ENCODE data around the gene WAC.

The WAC gene

DNA sequence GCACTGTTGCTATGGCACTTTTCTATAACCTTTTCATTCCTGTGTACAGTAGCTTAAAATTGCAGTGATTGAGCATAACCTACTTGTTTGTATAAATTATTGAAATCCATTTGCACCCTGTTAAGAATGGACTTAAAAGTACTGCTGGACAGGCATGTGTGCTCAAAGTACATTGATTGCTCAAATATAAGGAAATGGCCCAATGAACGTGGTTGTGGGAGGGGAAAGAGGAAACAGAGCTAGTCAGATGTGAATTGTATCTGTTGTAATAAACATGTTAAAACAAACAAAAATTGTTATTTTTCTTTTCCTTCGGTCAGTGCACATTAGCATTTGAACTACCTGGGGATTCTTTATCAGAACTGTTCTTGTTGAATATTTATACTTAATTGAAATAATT, 87.3 kb downstream of the WAC start:
- H3K4me3 Mint-ChIP-seq = no peak overlapping the region
- no peaks in the 10 kb centered on the region for H3K27me3 Mint-ChIP-seq
- no peaks in the 10 kb centered on the region for H3K9me3 Mint-ChIP-seq
- intact Hi-C loops (cut with micrococcal nuclease) = loop anchor here (10.0 kb wide), 1 partner anchor 685 kb away; no protein-coding TSS in a partner anchor
- H3K36me3 Mint-ChIP-seq (ENCODE audit: low read depth) = peaks cover 68% of the 10 kb centered on the region
- peaks cover 12% of the 10 kb centered on the region for H3K4me1 Mint-ChIP-seq (ENCODE audit: low read depth)
- H3K27ac Mint-ChIP-seq = no peak overlapping the region

DNA sequence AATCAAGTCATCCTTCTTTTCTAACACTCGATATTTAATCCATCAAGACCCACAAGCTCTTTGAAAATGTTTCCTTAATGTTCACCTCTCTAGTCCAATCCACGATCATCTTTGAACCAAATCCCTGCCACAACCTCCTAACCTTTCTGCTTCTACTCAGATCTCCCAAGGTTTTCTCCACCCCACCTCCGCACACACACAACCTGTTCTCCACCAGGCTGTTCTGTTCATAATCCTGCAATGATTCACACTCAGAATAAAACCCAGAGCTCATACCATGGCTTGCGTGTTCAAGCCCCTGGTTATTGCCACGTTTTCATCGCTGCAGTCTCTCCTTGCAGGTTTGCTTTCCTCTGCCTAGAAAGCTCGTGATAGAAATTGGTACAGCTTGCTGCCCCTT, 90.6 kb downstream of the WAC start:
- peaks cover 42% of the 10 kb centered on the region for H3K36me3 Mint-ChIP-seq (ENCODE audit: low read depth)
- peaks cover 6% of the 10 kb centered on the region for H3K27me3 Mint-ChIP-seq
- H3K4me1 Mint-ChIP-seq (ENCODE audit: low read depth) = peaks cover 17% of the 10 kb centered on the region
- H3K4me3 Mint-ChIP-seq = no peak overlapping the region
- intact Hi-C loops (cut with micrococcal nuclease) = loop anchor here (10.0 kb wide), 1 partner anchor 681 kb away; no protein-coding TSS in a partner anchor
- no peaks in the 10 kb centered on the region for H3K9me3 Mint-ChIP-seq
- H3K27ac Mint-ChIP-seq = no peak overlapping the region

GRCh38 chr10:28624351-28624750, 91.4 kb downstream of the WAC start:
- Mint-ChIP-seq H3K27me3 (peaks cover 11% of the 10 kb centered on the region), H3K36me3 (ENCODE audit: low read depth) (peaks cover 36% of the 10 kb centered on the region), H3K4me1 (ENCODE audit: low read depth) (peaks cover 16% of the 10 kb centered on the region), H3K27ac (no peak overlapping the region), H3K9me3 (no peaks in the 10 kb centered on the region), H3K4me3 (no peak overlapping the region)
- intact Hi-C loops (cut with micrococcal nuclease) = loop anchor here (10.0 kb wide), 1 partner anchor 680 kb away; no protein-coding TSS in a partner anchor

DNA sequence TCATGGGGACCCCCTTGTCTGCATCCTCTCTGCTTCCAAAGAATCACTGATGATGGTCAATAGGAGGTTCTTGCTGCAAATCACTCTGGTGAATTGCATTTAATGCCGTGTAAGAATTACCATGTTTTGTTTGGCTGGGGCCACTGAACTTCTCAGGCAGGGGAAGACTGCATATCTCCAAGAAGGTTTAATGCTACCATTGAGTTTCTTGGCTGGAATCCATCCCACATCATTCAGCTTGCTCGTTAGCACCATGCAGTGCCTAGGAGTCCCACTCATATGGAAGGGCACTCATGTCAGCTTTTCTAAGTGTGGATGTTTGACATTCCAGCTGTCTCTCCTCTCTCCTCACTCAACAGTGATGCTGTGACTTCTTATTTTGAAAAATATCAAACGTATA, 94.2 kb downstream of the WAC start:
- Mint-ChIP-seq H3K27me3 (peaks cover 22% of the 10 kb centered on the region), H3K4me3 (no peak overlapping the region), H3K9me3 (no peaks in the 10 kb centered on the region), H3K27ac (no peak overlapping the region), H3K4me1 (ENCODE audit: low read depth) (peaks cover 6% of the 10 kb centered on the region), H3K36me3 (ENCODE audit: low read depth) (peaks cover 12% of the 10 kb centered on the region)
- intact Hi-C loops (cut with micrococcal nuclease) = loop anchor here (10.0 kb wide), 1 partner anchor 678 kb away; no protein-coding TSS in a partner anchor

DNA sequence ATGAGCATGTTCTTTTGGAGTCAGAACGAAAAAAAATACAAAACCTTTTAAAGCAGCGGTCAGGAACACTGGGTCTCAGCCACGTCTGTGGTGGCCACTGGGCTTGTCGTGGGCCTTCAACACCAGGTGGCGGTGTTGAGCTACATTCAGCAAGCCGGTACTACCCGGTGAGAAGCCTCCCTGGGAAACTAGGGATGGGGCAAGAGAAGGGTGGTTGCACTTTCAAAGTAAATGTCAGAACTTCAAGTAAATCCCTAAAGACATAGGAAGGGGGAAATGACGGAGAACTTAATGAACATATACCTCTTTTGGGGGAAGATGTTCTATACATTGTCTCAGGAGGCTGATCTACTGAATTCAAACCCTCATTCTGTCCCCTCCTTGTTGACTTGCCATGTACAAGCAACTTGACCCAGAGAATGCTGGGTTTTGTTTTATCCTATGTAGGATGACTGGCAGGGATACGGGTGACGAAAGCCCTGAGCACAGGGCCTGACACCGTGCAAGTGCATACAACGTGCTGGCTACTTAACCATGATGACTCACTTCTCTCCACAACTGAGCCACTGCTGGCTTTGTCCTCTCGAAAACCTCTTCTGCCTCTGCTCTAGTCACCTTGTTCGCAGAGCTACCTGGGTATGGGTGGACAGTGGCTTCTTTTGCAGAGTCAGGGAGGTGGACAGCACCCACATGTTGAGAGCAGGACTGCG, 95.4 kb downstream of the WAC start:
- intact Hi-C loops (cut with micrococcal nuclease) = loop anchor here (10.0 kb wide), 1 partner anchor 676 kb away; no protein-coding TSS in a partner anchor
- Mint-ChIP-seq H3K27me3 (peaks cover 22% of the 10 kb centered on the region), H3K27ac (no peak overlapping the region), H3K4me1 (ENCODE audit: low read depth) (peaks cover 6% of the 10 kb centered on the region), H3K9me3 (no peaks in the 10 kb centered on the region), H3K36me3 (ENCODE audit: low read depth) (peaks cover 4% of the 10 kb centered on the region), H3K4me3 (no peak overlapping the region)

- H3K27me3 Mint-ChIP-seq = peaks cover 24% of the 10 kb centered on the region
- intact Hi-C loops (cut with micrococcal nuclease) = no loop called here
Observed at GRCh38 chr10:28631896-28632583, 99.1 kb downstream of the WAC start.

DNA sequence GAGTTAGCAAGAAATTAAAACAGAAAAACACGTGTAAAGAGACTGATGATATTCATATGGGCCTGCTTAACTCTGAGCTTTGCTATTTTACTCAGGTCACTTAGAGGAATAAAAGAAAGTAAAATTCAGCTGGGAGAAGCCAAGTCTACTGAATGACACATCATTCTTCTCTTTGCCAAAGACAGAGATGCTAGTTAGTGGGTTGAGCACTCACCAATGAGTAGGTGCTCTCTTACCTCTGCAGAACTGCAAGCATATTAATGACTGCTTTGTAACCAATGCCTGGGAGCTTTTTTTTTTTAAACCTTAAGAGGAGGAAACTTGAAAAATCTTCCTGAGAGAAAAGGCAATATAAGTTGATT, 99.6 kb downstream of the WAC start:
- Mint-ChIP-seq H3K4me3 (no peak overlapping the region), H3K27me3 (peaks cover 21% of the 10 kb centered on the region)

More at GRCh38 chr10:28631896-28632583, 99.1 kb downstream of the WAC start:
- Mint-ChIP-seq H3K9me3 (no peaks in the 10 kb centered on the region), H3K27ac (no peak overlapping the region), H3K4me3 (no peak overlapping the region), H3K4me1 (ENCODE audit: low read depth) (peaks cover 6% of the 10 kb centered on the region), H3K36me3 (ENCODE audit: low read depth) (no peaks in the 10 kb centered on the region)

GRCh38 chr10:28633750-28634149, 100.8 kb downstream of the WAC start:
- Mint-ChIP-seq H3K27ac (no peak overlapping the region), H3K9me3 (no peaks in the 10 kb centered on the region), H3K4me1 (ENCODE audit: low read depth) (no peaks in the 10 kb centered on the region), H3K4me3 (no peak overlapping the region), H3K36me3 (ENCODE audit: low read depth) (no peaks in the 10 kb centered on the region), H3K27me3 (peaks cover 18% of the 10 kb centered on the region)
- intact Hi-C loops (cut with micrococcal nuclease) = no loop called here

More for the DNA sequence above, 99.6 kb downstream of the WAC start:
- Mint-ChIP-seq H3K27ac (no peak overlapping the region), H3K4me1 (ENCODE audit: low read depth) (peaks cover 6% of the 10 kb centered on the region), H3K9me3 (no peaks in the 10 kb centered on the region), H3K36me3 (ENCODE audit: low read depth) (no peaks in the 10 kb centered on the region)
- intact Hi-C loops (cut with micrococcal nuclease) = no loop called here

DNA sequence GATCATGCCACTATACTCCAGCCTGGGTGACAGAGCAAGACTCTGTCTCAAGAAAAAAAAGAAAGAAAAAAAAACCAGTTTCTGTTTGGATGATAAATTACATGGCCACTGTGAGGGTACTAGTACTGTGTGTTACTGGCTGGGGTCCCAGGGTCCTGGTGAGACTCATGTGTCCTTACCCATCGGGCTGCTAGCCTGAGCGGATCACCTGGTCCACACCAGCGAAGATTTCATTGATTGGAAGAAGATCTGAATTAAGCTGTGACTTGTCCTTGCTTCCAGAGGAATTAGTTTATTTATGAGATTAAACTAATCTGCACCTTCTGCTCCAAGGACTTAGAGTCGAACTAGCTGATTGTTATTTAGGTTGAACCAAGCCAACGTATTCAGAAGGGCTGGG, 104.4 kb downstream of the WAC start:
- Mint-ChIP-seq H3K27ac (no peak overlapping the region), H3K36me3 (ENCODE audit: low read depth) (no peaks in the 10 kb centered on the region), H3K4me1 (ENCODE audit: low read depth) (no peaks in the 10 kb centered on the region), H3K9me3 (no peaks in the 10 kb centered on the region), H3K4me3 (no peak overlapping the region), H3K27me3 (peaks cover 4% of the 10 kb centered on the region)
- intact Hi-C loops (cut with micrococcal nuclease) = no loop called here

DNA sequence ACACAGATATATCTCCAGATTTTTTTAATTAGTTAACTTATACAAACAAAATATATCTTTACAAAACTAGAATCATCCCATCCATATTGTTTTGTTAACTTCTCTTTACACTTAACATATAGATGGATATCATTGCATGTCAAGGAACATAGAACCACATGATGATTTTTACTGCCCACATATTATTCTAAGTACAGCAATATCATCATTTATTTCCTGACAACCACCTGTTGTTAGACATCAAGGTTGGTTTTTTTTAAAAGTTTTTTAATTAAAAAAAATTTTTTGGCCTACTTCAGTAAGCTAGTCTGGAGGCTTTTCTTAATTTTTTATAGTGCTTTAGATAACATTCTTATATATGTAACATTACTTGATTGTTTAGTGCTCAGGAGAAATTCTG, 105.5 kb downstream of the WAC start:
- no peaks in the 10 kb centered on the region for H3K4me1 Mint-ChIP-seq (ENCODE audit: low read depth)
- H3K36me3 Mint-ChIP-seq (ENCODE audit: low read depth) = no peaks in the 10 kb centered on the region
- intact Hi-C loops (cut with micrococcal nuclease) = no loop called here
- H3K27me3 Mint-ChIP-seq = peaks cover 4% of the 10 kb centered on the region
- no peaks in the 10 kb centered on the region for H3K9me3 Mint-ChIP-seq
- no peak overlapping the region for H3K4me3 Mint-ChIP-seq
- no peak overlapping the region for H3K27ac Mint-ChIP-seq

GRCh38 chr10:28640551-28640950, 107.6 kb downstream of the WAC start:
- Mint-ChIP-seq H3K36me3 (ENCODE audit: low read depth) (no peaks in the 10 kb centered on the region), H3K27me3 (peaks cover 1% of the 10 kb centered on the region), H3K4me1 (ENCODE audit: low read depth) (no peaks in the 10 kb centered on the region), H3K9me3 (no peaks in the 10 kb centered on the region), H3K4me3 (no peak overlapping the region), H3K27ac (no peak overlapping the region)
- intact Hi-C loops (cut with micrococcal nuclease) = no loop called here

GRCh38 chr10:28644647-28645046, 111.7 kb downstream of the WAC start:
- Mint-ChIP-seq H3K4me1 (ENCODE audit: low read depth) (no peaks in the 10 kb centered on the region), H3K4me3 (no peak overlapping the region), H3K27me3 (peaks cover 8% of the 10 kb centered on the region), H3K36me3 (ENCODE audit: low read depth) (no peaks in the 10 kb centered on the region), H3K9me3 (no peaks in the 10 kb centered on the region), H3K27ac (no peak overlapping the region)
- intact Hi-C loops (cut with micrococcal nuclease) = no loop called here

GRCh38 chr10:28652106-28652505, 119.2 kb downstream of the WAC start:
- Mint-ChIP-seq H3K4me3 (no peak overlapping the region), H3K36me3 (ENCODE audit: low read depth) (no peaks in the 10 kb centered on the region), H3K9me3 (no peaks in the 10 kb centered on the region), H3K27ac (no peak overlapping the region), H3K4me1 (ENCODE audit: low read depth) (no peaks in the 10 kb centered on the region), H3K27me3 (peaks cover 8% of the 10 kb centered on the region)
- intact Hi-C loops (cut with micrococcal nuclease) = no loop called here

GRCh38 chr10:28652703-28653102, 119.8 kb downstream of the WAC start:
- no peak overlapping the region for H3K27ac Mint-ChIP-seq
- H3K9me3 Mint-ChIP-seq = no peaks in the 10 kb centered on the region
- no peaks in the 10 kb centered on the region for H3K4me1 Mint-ChIP-seq (ENCODE audit: low read depth)
- no peaks in the 10 kb centered on the region for H3K36me3 Mint-ChIP-seq (ENCODE audit: low read depth)
- H3K27me3 Mint-ChIP-seq = peaks cover 6% of the 10 kb centered on the region
- no peak overlapping the region for H3K4me3 Mint-ChIP-seq
- intact Hi-C loops (cut with micrococcal nuclease) = no loop called here
